NCI-H82 treated with DMSO at 0.1 percent for 48 hours (cell line): ENCODE measurements around the gene TSPAN18.
A peak's percentile ranks its signal among the peaks of the same experiment; 100 is the strongest.

Experiments
- DNase-seq: peaks from one replicate; lab custom pipeline; 2025; ENCODE audit not compliant: unreplicated experiment; lab: John Stamatoyannopoulos, UW

Gene TSPAN18

DNA sequence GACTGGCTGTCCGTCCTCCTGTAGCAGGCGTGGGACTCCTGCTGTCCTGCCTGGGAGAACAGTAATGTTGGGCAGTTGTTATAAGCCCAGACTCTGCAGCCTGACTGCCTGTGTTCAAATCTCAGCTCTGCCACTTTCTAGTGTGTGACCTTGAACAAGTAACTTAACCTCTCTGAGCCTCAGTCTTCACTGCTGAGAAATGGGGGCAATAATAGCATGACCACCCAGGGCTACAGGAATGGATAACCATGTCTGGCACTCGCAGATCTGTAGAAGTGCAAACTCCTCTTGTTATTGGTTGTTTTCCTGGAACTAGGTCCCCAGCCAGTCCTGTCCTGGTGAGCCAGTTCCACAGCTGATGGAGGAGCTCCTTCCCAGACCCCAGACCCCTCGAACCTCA is 154.2 kb downstream of the TSPAN18 start:
- no peak for DNase-seq

DNA sequence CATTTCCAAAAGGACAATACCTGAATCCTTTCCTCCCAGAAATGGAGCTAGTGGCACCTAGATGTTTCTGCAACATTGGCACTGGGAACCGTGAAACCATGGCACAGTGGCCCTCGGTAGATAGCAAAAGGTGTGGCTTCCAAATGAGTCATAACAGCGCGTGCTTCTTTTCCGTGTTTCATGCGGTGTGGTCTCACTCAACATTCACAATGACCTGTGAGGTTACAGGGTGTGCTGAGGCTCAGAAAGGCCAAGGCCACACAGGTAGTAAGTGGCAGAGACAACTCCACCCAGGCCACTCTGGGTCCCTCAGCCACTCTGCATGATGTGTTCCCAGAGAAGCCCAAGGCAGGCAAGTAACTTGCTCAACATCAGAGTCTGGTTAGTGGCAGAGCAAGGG is 156.5 kb downstream of the TSPAN18 start:
- DNase-seq, result no peak

DNA sequence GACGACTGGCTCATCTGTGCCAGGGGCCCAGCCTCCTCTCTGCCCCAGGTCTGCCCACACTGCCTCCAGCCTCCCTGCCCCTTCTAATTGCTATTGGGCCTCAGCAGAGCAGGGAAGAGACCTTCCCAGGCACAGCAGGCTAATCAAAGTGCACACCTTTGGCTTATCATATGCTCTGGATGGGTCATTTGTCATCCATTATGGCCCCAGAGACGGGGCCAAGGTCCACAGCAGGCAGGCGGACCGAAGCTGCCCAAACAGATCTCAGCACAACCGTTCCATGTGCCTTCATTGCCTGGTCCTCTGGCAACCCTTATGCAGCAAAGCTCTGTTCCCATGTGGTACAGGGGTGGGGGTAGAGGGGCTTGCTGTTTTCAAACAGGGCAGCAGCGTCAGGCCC is 157.3 kb downstream of the TSPAN18 start:
- DNase-seq, result no peak

DNA sequence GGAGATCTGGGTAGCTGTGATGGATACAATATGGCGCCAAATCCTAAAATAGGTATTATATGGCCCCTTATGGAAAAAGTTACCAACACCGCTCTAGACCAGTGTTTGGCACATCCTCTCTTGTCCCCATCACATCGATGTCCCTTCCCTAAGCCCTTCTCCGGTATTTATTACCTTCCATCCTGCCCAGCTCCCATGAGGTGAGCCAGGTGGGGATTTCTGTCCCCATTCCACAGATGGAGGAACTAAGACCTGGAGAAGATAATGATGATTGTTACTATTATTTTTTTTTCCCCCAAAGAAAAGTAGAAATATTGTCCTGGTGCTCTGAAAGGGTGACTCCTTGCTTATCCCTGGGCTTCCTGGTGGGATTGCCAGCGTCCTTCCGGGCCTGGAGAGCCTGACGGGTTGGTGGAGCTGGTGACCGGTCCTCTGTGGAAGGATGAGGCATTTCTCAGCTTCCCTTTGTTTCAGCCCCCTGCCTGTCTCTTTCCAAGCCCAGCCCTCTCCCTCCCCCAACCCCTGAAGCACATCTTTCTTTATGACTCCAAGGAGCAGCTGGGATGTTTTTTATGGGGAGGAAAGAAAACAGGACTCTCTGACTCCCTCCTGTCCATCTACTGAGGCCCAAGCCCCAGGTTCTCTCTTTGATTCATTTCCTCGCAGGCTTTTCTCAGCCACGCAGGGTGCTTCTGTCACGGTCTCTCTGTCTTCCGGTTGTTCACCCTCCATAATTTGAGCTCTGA is 158.5 kb downstream of the TSPAN18 start:
- no peak for DNase-seq

DNA sequence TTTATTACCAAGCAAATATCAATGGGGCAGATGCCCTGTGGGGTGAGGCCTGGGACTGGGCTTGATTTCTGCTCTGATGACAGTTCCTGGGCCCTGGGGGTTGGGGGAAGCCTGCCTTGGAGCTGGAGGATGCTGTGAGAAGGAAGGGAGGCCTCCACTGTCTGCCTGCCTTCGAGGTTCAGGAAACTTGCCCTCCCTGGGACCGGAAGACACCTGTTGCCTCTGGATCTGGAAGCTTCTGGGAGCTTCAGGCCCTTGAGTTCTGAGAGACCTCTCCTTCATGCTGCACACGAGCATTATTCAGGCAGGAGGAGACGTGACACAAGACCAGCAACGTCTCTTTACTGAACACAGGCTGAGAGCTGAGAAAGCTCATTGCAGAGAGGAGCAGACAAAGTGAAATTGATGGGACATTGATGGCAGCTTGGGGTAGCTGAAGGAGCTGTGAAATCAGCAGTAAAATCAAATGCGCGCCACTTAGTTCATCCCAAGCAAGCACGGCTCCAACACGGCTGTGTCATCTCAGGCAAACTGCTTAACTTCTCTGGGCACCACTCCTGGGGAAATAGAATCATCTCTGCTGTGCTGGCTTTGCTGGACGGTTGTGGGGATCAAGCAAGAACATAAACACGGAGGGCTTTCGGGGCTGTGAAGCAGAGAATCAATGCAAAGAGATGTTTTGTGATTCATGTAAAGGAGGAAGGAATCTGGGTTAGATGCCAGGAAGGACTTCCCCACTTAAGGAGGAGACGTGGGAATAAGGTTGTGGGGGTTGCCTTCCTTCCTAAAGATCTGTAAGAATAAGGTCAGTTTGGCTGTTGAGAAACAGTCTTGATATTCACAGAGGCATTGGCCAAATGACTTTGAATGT is 159.4 kb downstream of the TSPAN18 start:
- no peak for DNase-seq

DNA sequence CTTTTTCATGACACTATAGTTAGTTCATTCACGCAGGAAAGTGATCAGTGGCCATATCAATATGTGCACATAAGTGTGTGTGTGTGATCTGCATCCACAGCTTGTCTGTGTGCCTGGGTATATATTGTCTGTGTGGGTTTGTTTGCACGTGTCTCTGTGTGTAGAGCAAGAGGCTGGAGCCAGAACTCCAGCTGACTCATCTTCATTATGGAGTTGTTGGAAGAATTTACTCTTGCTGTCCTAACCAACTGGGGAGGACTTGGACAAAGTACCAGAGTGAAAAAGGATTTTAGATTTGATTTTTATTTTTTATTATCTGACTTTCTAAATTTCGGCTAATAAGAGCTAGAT is 160.0 kb downstream of the TSPAN18 start:
- DNase-seq, result no peak

DNA sequence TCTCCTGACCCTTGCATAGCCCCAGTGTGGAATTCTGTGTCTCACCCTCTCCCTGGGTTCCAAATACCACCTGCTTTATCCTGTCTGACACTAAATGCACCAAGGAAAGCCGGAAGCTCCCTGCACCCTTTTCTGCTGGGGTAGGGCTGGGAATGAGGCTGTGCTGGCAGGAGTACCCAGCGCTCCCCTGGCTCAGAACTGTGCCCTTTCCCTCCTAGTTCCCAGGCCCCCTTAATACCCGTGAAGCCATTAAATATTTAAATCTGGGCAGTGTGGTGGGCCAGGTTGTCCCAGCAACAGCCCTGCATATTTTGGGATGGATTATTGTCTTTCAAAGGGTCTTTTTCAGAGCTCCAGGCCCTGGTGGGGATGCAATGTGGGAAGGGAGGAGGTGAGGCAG is 160.9 kb downstream of the TSPAN18 start:
- no peak for DNase-seq

DNA sequence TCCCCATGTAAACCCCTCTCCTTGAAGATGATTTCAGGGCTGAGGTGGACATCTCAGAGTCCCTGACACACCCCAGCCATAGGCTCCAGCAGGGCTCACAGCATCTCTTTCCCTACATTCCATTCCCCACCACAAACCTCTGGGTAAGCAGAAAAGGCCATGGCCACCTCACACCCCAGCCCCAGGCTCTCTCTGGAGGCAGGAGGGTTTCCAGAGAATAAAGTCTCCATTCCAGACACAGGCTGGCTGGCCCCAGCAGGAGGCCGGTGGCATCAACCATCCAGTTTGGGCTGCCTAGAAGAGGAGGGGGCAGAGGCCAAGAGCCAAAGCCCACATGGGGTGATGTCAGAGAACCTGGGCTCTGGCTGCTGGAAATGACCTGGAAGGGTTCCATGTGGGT is 162.5 kb downstream of the TSPAN18 start:
- no peak for DNase-seq

DNA sequence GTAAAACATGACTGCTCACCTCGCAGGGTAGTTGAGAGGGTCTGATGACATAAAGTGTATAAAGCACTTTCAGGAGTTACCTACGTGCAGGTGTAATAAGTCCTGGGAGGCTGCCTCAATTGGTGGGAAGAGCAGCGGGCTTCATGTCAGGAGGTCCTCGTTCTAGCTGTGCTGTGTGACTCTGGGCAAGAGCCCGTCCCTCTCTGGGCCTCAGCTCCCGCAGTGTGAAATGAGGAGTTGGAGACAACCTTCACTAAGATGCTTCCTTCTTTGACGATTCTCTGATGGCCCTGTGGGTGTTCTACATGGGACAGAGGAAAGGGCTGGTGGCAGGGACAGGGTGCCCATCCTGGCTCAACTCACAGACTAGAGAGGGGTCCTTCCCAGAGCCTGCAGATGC is 166.1 kb downstream of the TSPAN18 start:
- no peak for DNase-seq

DNA sequence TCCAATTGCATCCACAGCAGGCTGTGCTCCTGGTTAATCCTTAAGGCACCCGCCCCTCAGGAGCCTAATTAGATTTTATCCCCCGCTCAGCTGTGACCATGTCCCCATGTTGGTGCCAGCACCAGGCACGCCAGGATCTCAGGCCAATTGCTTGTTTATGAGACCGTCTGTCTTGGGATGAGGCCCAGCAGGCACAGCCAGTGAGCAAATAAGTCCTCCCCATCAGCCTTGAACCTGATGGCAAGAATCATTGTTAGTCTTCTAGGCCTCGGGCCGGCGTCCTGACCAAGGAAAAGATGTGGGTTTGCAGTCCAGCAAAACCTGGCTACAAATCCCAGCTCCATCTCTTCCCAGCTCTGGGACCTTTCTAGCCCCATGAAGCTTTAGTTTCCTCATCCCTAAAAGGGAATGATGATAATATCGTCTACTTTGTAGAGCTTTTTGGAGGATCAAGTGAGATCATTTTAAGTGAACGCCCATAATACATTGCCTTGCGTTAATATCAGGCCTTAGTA is 166.6 kb downstream of the TSPAN18 start:
- peak; percentile 90 for DNase-seq

DNA sequence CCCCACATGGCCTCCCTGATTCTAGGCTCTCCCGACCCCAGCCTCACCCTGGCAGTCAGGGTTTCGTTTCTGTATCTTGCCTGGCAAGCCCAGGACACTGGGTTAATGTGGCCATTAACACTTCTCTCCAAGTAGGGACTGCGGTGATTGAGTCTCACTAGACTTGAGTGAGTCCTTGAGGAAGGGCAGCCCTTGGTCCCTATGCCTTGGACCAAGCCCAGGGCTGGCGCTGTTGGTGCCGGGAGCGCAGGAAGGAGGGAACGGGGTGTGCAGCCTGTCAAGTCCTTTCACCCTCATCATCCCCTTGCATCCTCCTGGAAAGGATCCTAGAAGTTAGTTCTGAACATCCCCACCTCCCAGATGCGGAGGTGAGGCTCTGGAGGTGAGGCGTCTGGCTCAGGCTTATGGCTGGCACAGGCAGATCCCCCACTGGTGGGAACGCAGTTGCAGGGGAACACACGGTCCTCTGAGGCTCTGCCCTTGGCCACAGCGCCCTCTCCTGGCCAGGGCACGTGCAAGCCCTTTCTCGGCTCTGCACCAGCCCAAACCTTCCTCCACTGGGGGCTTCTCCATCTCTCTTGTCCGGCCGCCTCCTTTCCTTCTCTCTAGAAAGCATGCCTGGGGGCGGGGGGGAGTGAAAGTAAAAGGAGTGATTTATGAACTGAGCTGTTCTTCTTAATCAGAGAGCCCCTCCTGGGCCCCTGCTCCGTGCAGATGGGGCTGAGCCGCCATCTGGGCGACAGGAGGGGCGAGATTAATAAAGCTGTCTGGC is 167.3 kb downstream of the TSPAN18 start:
- peak; percentile 95 for DNase-seq

DNA sequence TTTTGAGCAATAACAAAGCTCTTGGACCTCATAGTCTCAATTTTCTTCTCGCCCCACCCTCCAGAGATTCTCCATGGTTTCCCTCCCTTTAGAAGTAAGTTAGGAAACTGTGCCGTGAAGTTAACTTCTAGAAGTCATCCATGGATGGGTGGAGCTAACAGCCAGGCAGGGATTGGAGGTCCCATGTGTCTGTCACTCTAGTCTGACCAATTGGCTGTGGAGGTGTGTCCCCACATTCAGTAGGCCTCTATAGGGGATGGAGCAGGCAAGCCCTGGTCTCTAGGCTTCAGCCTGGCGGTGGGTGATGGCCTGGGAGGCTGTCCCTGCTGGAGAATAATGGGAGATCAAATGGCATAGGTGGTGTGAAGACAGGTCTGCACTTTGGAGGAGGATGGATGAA is 173.2 kb downstream of the TSPAN18 start:
- peak; percentile 13 for DNase-seq

DNA sequence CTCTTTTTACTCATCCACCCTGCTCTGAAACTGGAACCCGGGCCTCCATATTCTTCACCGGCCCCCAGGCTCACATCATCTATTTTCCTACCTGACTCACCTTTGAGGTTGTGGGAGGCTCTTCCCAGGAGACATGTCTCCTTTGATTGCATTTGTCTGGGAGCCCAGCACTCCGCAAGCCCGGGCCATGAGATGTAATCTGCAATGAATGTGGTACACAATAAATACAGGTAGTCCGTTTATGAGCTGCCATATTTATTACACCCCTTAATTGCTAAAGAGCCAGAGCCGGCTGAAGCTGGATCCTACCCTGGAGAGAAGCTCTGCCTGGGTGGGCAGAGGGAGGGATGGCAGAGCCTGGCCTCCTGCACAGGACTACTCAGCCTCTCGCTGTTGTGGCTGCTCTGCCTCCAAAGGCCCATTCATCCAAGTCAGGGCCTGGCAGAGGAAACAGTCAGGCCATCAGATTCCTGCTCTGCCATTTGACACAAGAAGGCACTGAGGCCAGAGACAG is 174.4 kb downstream of the TSPAN18 start:
- DNase-seq, result no peak

DNA sequence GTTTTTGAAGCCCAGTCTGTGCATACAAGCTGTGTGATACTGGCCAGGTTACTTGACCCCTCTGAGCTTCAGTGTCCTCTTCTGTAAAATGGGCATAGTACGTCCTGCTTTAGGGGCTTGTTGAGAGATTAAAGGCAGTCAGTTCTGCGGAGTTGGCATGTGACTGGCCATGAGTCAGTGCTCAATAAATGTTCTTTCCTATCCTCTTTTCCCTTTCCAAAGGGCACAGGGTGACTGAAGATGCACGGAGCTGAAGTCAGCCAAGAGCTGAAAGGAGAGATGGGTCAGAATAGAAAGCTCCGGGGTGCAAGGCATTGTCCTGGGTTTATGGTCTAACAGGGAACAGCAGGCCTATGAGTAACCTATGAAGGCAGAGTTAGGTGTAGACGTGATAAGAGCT is 175.0 kb downstream of the TSPAN18 start:
- no peak for DNase-seq

DNA sequence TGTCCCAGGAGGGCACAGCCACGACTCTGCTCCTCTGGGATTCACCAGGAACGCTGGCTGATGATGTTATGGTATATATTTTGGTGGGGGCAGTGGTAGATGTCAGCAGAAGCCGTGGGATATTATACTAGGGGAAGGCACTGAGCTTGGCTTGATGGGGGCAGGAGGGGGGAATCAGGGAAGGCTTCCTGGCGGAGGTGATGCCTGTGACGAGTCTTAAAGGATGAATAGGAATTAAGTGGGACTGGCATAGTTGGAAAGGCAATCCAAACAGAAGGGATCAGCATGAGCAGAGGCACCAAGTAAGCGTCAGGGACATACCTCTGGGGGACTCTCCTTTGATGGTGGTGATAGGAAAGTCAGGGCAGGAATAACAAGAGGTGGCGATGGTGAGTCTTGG is 176.3 kb downstream of the TSPAN18 start:
- DNase-seq, result no peak

DNA sequence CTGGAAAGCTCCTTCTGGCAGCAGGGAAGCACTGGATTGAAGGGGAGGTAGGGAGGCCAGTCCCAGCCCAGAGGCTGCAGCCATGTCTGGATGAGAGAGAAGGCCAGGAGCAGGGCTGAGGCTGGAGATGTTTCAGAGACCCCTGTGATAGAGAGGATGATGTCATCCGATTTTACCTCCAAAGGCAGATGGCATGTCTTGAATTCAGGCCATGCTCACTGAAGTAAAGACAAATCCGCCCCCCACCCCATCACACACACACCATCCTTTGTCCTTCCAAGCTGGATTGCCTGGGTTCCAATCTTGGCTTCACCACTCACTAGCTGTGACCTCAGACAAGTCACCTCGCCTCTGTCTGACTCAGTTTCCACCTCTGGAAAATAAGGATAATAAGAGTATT is 176.8 kb downstream of the TSPAN18 start:
- DNase-seq, result no peak

DNA sequence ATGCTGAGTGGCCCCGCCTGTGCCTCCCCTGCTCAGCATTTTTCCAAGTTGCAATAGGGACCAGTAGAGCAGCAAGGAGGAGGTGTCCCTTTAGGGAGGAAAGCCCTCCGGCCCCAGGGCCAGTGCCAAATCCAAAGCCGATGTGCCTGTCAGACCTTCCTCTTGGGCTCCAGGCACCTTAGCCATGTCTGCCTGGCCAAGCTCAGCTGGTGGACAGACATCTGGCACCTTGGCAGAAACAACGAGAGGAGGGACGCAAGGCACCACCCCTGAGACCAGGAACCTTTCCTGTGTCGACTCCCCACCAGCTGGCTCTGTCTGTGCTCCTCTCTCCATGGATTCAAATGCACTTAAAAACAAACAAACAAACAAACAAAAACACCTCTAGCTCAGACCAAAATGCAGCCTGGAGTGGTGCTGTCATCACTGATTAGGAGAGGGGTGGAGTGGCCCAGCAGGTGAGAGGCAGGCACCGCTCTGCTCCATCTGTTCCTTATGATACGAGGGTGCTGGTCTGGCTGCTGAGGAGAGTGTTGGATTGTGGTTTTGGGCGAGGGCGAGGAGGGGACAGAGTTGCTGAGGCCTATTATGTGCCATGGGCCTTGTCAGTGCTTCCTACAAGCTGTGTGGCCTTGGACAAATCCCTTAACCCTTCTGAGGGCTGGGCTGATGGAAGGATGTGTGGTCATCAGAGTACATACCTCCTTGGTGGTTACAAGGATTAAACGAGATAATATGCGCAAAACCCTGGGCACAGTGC is 177.7 kb downstream of the TSPAN18 start:
- DNase-seq, result no peak

DNA sequence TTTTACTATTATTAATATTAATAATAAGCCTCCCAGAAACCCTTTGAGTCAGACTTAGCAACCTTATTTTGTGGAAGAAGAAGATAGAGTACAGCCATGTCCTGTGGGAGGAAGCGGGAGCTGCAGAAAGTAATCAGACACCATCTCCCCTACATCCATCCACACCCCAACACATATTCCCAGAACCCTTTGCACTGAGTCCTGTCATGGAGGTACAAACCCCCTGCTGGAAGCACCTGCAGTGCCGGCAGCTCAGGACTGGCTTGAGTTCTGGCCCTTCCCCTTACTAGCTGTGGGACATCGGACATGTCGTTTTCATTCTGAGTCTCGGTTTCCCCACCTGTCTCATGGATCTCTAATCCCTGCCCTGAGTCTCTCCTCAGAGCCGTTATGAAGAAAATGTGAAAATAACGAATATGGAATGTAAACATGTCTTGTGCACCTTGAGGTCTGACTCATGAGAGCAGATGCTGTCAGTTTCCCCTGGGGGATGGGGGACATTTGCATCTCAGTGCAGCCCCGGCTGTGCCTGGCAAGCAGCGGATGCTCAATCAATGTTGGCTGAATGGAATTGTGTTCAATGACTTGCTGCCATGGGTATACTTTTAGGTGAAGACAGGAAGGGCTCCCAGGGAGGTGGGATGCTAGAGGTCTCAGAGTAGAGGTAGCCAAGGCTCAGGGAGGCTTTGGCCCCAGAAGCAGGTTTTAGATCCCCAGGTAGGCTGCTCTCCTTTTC is 178.5 kb downstream of the TSPAN18 start:
- no peak for DNase-seq

DNA sequence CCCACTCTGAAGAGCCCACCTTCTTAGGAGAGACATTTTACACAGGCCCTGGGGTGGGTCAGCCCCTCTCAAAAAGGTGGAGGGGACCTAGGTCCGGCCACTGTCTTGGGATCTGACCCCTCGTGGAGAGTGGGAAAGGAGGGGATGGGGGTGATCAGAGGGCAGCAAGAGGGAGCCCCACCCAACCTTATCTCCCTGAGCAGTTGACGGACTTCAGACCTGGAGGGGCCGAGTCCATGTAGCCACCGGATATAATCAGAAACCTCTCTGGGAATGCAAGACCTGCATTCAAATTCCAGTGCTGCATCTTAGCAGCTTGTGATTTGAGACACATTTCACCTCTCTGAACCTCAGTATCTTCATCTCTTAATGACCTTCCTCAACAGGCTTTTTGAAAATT is 179.9 kb downstream of the TSPAN18 start:
- DNase-seq, result no peak

DNA sequence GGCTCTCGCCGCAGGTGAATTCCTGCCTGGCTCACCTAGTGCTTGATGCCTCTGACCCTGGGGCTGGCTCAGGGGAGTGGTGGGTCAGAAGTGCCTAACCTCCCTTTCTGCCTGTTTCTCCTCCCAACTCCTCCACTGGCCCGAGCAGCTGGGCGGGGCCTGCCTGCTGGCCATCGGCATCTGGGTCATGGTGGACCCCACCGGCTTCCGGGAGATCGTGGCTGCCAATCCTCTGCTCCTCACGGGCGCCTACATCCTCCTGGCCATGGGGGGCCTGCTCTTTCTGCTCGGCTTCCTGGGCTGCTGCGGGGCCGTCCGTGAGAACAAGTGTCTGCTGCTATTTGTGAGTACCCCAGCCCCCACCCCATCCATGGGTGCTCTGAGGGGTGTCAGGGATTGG is 182.8 kb downstream of the TSPAN18 start:
- no peak for DNase-seq
